Trophoblast cell (in vitro differentiated cells and primary cell): ENCODE measurements around the gene BSPRY. TPM values are rescaled to one million over a fixed set of nuclear protein-coding genes. Genes with fewer than 3 reads are reported as not detected.

ENCODE experiments used
- DNase-seq, 2 donors: peaks; one replicate each; pipeline ENCODE4 v3.0.0-alpha.2; 2016
- H2AFZ ChIP-seq: 2 replicates; pipeline ENCODE4 v1.6.1; 2013; ENCODE audit warnings: low read length, moderate library complexity, mild to moderate bottlenecking; ENCODE audit not compliant: insufficient read depth, poor library complexity
- H2AK5ac ChIP-seq: 2 replicates; pipeline ENCODE4 v1.6.1; 2013; ENCODE audit warnings: mild to moderate bottlenecking, low read length
- H2BK120ac ChIP-seq: 2 replicates; pipeline ENCODE4 v1.6.1; 2013; ENCODE audit warnings: low read length, mild to moderate bottlenecking, moderate library complexity; ENCODE audit not compliant: insufficient read depth, poor library complexity
- H2BK12ac ChIP-seq: 2 replicates; pipeline ENCODE4 v1.6.1; 2013; ENCODE audit warnings: mild to moderate bottlenecking, low read length, moderate library complexity
- H2BK5ac ChIP-seq: 2 replicates; pipeline ENCODE4 v1.6.1; 2013; ENCODE audit warnings: low read length, low read depth, moderate library complexity, mild to moderate bottlenecking; ENCODE audit not compliant: poor library complexity
- H3K14ac ChIP-seq: 2 replicates; pipeline ENCODE4 v1.6.1; 2013; ENCODE audit warnings: mild to moderate bottlenecking, low read length
- H3K18ac ChIP-seq: 2 replicates; pipeline ENCODE4 v1.6.1; 2013; ENCODE audit warnings: mild to moderate bottlenecking, low read length
- H3K23ac ChIP-seq: 2 replicates; pipeline ENCODE4 v1.6.1; 2013; ENCODE audit warnings: low read length
- H3K27ac ChIP-seq: 2 replicates; pipeline ENCODE4 v1.5.1; 2013; ENCODE audit warnings: low read depth, mild to moderate bottlenecking, inconsistent platforms, low read length, moderate library complexity
- H3K27me3 ChIP-seq: 2 replicates; pipeline ENCODE4 v1.6.1; 2013; ENCODE audit warnings: inconsistent platforms, mild to moderate bottlenecking, low read length, moderate library complexity; ENCODE audit not compliant: insufficient read depth
- H3K36me3 ChIP-seq, 2 experiments: 1 replicate in 1 of 2; 2 replicates in 1 of 2; pipeline ENCODE4 v1.6.1; 2013; ENCODE audit warnings: low read length in 2 of 2, mild to moderate bottlenecking in 2 of 2, moderate library complexity in 1 of 2; ENCODE audit not compliant: insufficient read depth in 2 of 2, control insufficient read depth in 1 of 2
- H3K4ac ChIP-seq: 2 replicates; pipeline ENCODE4 v1.6.1; 2013; ENCODE audit warnings: low read depth, mild to moderate bottlenecking, low read length, moderate library complexity
- H3K4me1 ChIP-seq, 2 experiments: 1 replicate in 1 of 2; 2 replicates in 1 of 2; pipeline ENCODE4 v1.6.1; 2013; ENCODE audit warnings: low read length in 2 of 2, mild to moderate bottlenecking in 2 of 2, moderate library complexity in 1 of 2; ENCODE audit not compliant: insufficient read depth in 2 of 2, control insufficient read depth in 1 of 2
- H3K4me2 ChIP-seq: 2 replicates; pipeline ENCODE4 v1.6.1; 2013; ENCODE audit warnings: inconsistent platforms, mild to moderate bottlenecking, low read length, moderate library complexity
- H3K4me3 ChIP-seq: 2 replicates; pipeline ENCODE4 v1.5.1; 2013; ENCODE audit warnings: mild to moderate bottlenecking, low read depth, low read length, inconsistent platforms
- H3K79me1 ChIP-seq: one replicate; pipeline ENCODE4 v1.6.1; 2013; ENCODE audit warnings: low read length
- H3K79me2 ChIP-seq: 2 replicates; pipeline ENCODE4 v1.6.1; 2013; ENCODE audit warnings: low read length, mild to moderate bottlenecking; ENCODE audit not compliant: control insufficient read depth, insufficient read depth, poor library complexity
- H3K9ac ChIP-seq: 2 replicates; pipeline ENCODE4 v1.6.1; 2013; ENCODE audit warnings: mild to moderate bottlenecking, low read length
- H3K9me3 ChIP-seq: 2 replicates; pipeline ENCODE4 v1.6.1; 2013; ENCODE audit warnings: low read depth, mild to moderate bottlenecking, control low read depth, inconsistent platforms, low read length; ENCODE audit not compliant: insufficient read depth
- H4K12ac ChIP-seq: 2 replicates; pipeline ENCODE4 v1.6.1; 2013; ENCODE audit warnings: low read depth, mild to moderate bottlenecking, low read length, moderate library complexity
- H4K8ac ChIP-seq: 2 replicates; pipeline ENCODE4 v1.6.1; 2013; ENCODE audit warnings: low read depth, mild to moderate bottlenecking, low read length, moderate library complexity
- H4K91ac ChIP-seq: one replicate; pipeline ENCODE4 v1.6.1; 2013; ENCODE audit warnings: low read depth, mild to moderate bottlenecking, low read length, moderate library complexity
- WGBS: extraction: QIAGEN DNeasy Blood & Tissue Kit; methylation state at CpG from one replicate; pipeline ENCODE4 v1.1.7; 2013; ENCODE audit warnings: missing lambda C conversion rate; ENCODE audit not compliant: insufficient read length, insufficient coverage; ENCODE audit errors: extremely low coverage; 5-methylcytosine and 5-hydroxymethylcytosine counted together
- polyA plus RNA-seq: library from polyadenylated mRNA; stranded (reverse); fragments of 200-250 nt; gene quantifications from 2 replicates; pipeline ENCODE4 v1.2.3, GENCODE V29; 2013

Gene BSPRY
- polyA plus RNA-seq, result 1.9 and 2.1 TPM in 2 replicates

GRCh38 chr9:113349445-113350094 is at the start of gene BSPRY:
TSS of gene BSPRY (plus strand) at chr9:113349541. CDS start at chr9:113349580, 39 bp downstream.
- Histone ChIP-seq H3K36me3 (no peaks in the 10 kb centered on the region), H3K9ac (no peak within 1 kb of the TSS), H3K18ac (no peak within 1 kb of the TSS), H3K4me2 (peak within 1 kb of the TSS; percentile 88), H4K12ac (no peak within 1 kb of the TSS), H2BK120ac (no peak within 1 kb of the TSS), H3K4ac (no peak within 1 kb of the TSS), H3K4me3 (peak within 1 kb of the TSS; percentile 77), H3K27me3 (peaks cover 13% of the 10 kb centered on the region), H3K14ac (no peak within 1 kb of the TSS), H3K79me2 (no peaks in the 10 kb centered on the region), H3K27ac (no peak within 1 kb of the TSS), H4K8ac (no peak within 1 kb of the TSS), H4K91ac (no peak within 1 kb of the TSS), H3K9me3 (no peaks in the 10 kb centered on the region), H3K4me1 (peaks cover 4 to 5% of the 10 kb centered on the region in 2 experiments), H2BK12ac (no peak within 1 kb of the TSS), H3K23ac (peak within 1 kb of the TSS; percentile 46), H2AFZ (peak within 1 kb of the TSS; percentile 87), H3K79me1 (no peaks in the 10 kb centered on the region), H2AK5ac (no peak within 1 kb of the TSS), H2BK5ac (no peak within 1 kb of the TSS)
- WGBS, result no CpG with 5 or more reads among the region's 71 CpGs
- peak; percentile 20 to 51 for DNase-seq

DNA sequence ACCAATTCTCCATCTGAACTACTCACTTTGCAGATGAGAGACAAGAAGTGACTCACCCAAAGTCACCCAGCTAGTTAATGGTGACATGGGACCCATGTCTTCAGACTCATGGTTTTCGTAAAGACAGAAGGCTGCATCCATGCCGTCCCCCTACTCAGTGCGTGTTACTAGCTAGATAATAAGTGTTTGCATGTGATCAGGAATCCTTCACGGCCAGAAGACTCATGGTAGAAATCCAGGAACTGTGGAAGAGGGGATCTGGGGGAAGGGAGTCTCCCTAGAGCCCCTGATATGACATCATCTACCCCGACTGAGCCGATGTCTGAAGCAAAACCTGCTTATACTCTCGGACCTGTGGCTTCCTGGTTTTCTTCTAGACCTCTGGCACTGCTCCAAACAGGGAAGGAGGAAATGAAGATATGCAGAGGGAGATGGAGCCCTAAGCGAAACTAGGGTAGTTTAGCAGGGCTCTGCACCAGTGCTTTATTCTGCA is 49.5 kb upstream of the BSPRY start:
- no peak overlapping the region for H4K12ac ChIP-seq
- no peaks in the 10 kb centered on the region for H3K27me3 ChIP-seq
- no peak overlapping the region for H2BK120ac ChIP-seq
- no peaks in the 10 kb centered on the region for H3K4me1 ChIP-seq
- no peak overlapping the region for H3K4me3 ChIP-seq
- H3K23ac ChIP-seq, result no peak overlapping the region
- H4K8ac ChIP-seq, result no peak overlapping the region
- no peaks in the 10 kb centered on the region for H3K79me2 ChIP-seq
- no peak overlapping the region for H3K4me2 ChIP-seq
- WGBS, result no CpG with 5 or more reads among the region's 8 CpGs
- no peak for DNase-seq
- H2BK5ac ChIP-seq, result no peak overlapping the region
- no peak overlapping the region for H2AK5ac ChIP-seq
- no peak overlapping the region for H2AFZ ChIP-seq
- no peak overlapping the region for H3K4ac ChIP-seq
- H3K18ac ChIP-seq, result no peak overlapping the region
- H3K27ac ChIP-seq, result no peak overlapping the region
- no peaks in the 10 kb centered on the region for H3K79me1 ChIP-seq
- H2BK12ac ChIP-seq, result no peak overlapping the region
- no peaks in the 10 kb centered on the region for H3K9me3 ChIP-seq
- H3K36me3 ChIP-seq, result no peaks in the 10 kb centered on the region
- no peak overlapping the region for H4K91ac ChIP-seq
- no peak overlapping the region for H3K14ac ChIP-seq
- H3K9ac ChIP-seq, result no peak overlapping the region

DNA sequence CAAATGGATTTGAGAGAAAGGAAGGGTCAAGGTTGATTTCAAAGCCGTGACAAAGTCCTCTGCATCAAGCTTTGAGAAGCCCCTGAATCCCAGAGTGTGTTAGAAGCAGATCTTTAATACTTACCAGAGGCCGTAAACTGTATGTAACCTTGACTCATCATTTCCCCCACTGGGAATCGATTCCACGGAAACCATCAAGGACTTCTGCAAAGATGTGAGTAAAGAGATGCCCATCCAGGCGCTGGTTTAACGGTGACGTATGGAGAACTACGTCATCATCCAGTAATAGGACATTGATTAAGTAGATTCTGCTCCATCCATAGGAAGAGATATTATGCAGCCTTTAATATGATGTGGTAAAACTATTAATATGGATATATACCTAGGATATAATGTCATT is 47.8 kb upstream of the BSPRY start:
- H3K4me3 ChIP-seq, result no peak overlapping the region
- no peak overlapping the region for H2BK120ac ChIP-seq
- H3K18ac ChIP-seq, result no peak overlapping the region
- no peak overlapping the region for H2BK5ac ChIP-seq
- H3K4me2 ChIP-seq, result no peak overlapping the region
- no peaks in the 10 kb centered on the region for H3K4me1 ChIP-seq
- H3K4ac ChIP-seq, result no peak overlapping the region
- H3K23ac ChIP-seq, result no peak overlapping the region
- H2AK5ac ChIP-seq, result no peak overlapping the region
- DNase-seq, result no peak
- no peaks in the 10 kb centered on the region for H3K27me3 ChIP-seq
- H3K36me3 ChIP-seq, result no peaks in the 10 kb centered on the region
- H3K9me3 ChIP-seq, result no peaks in the 10 kb centered on the region
- H3K27ac ChIP-seq, result no peak overlapping the region
- no CpG with 5 or more reads among the region's 8 CpGs for WGBS
- no peaks in the 10 kb centered on the region for H3K79me1 ChIP-seq
- H3K9ac ChIP-seq, result no peak overlapping the region
- H4K12ac ChIP-seq, result no peak overlapping the region
- H4K8ac ChIP-seq, result no peak overlapping the region
- H3K79me2 ChIP-seq, result no peaks in the 10 kb centered on the region
- H2AFZ ChIP-seq, result no peak overlapping the region
- no peak overlapping the region for H3K14ac ChIP-seq
- no peak overlapping the region for H4K91ac ChIP-seq
- no peak overlapping the region for H2BK12ac ChIP-seq

- no peaks in the 10 kb centered on the region for H3K4me1 ChIP-seq
- H3K4me2 ChIP-seq, result no peak within 1 kb of the TSS
- no peak within 1 kb of the TSS for H3K14ac ChIP-seq
Observed at GRCh38 chr9:113302792-113303418, 46.4 kb upstream of the BSPRY start, which contains the start of gene RNF183. TSS of gene RNF183 (minus strand) at chr9:113303376. CDS start at chr9:113298184, 5,192 bp downstream.

More at GRCh38 chr9:113302792-113303418, 46.4 kb upstream of the BSPRY start, which contains the start of gene RNF183:
- Histone ChIP-seq H2BK120ac (no peak within 1 kb of the TSS), H3K23ac (no peak within 1 kb of the TSS), H2BK12ac (no peak within 1 kb of the TSS), H3K27me3 (no peaks in the 10 kb centered on the region), H3K9ac (no peak within 1 kb of the TSS), H2BK5ac (no peak within 1 kb of the TSS), H4K12ac (no peak within 1 kb of the TSS), H2AK5ac (no peak within 1 kb of the TSS), H3K4ac (no peak within 1 kb of the TSS), H3K27ac (no peak within 1 kb of the TSS), H3K79me2 (no peaks in the 10 kb centered on the region), H4K8ac (no peak within 1 kb of the TSS), H3K4me3 (no peak within 1 kb of the TSS), H2AFZ (no peak within 1 kb of the TSS), H3K18ac (no peak within 1 kb of the TSS), H3K79me1 (no peaks in the 10 kb centered on the region), H3K9me3 (no peaks in the 10 kb centered on the region), H3K36me3 (no peaks in the 10 kb centered on the region), H4K91ac (no peak within 1 kb of the TSS)
- WGBS, result no CpG with 5 or more reads among the region's 25 CpGs
- no peak for DNase-seq
